ENCODE results near the gene RIMBP2. TPM values are rescaled to one million over a fixed set of nuclear protein-coding genes. Genes with fewer than 3 reads are reported as not detected.

Gene RIMBP2
- polyA plus RNA-seq, 1 donor (not counting 4 experiments of a cell fraction or from before 2014, with no cell fraction given): 0.16 TPM

DNA sequence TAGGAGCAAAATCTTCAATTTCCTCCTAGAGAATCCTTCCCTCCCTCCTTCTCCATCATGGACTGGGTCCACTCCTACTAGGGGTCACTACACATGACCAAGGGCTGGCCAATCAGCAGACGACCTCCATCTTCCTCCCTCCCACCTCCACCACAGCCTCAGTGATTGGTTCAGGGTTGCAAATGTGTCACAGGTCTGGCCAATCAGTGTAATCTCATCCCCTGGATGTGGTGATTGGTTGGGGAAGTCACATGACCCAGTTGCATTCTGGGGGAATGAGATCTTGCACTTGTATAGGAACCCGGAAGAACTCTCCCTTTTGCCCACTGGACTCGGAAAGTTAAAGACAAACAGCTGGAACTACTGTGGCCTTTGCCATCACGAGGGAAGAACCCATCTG is 209.3 kb downstream of the RIMBP2 start:
- H3K36me3 ChIP-seq (ENCODE audit: control insufficient read depth in 2 of 2, extremely low read depth in 1 of 2, insufficient read depth in 2 of 2, low read length in 2 of 2): no peaks in the 10 kb centered on the region
- no peaks in the 10 kb centered on the region for H3K79me2 ChIP-seq (ENCODE audit: control insufficient read depth, insufficient read depth, low read length)
- H4K20me1 ChIP-seq (ENCODE audit: control insufficient read depth, extremely low read depth, insufficient read depth, low read length): no peaks in the 10 kb centered on the region
- H3K27ac ChIP-seq (ENCODE audit: control insufficient read depth, insufficient read depth, low read length): no peak overlapping the region
- no peak overlapping the region for H2AFZ ChIP-seq (ENCODE audit: control insufficient read depth, low read length)
- no peaks in the 10 kb centered on the region for H3K9me1 ChIP-seq (ENCODE audit: control insufficient read depth, extremely low read depth, insufficient read depth, low read length)
- no peaks in the 10 kb centered on the region for H3K27me3 ChIP-seq (ENCODE audit: control insufficient read depth, extremely low read depth, insufficient read depth, low read length)
- peaks cover 6% of the 10 kb centered on the region for H3K9me3 ChIP-seq (ENCODE audit: control insufficient read depth, low read depth, low read length)
- H3K4me1 ChIP-seq (ENCODE audit: control insufficient read depth, extremely low read depth, insufficient read depth, low read length): no peaks in the 10 kb centered on the region
- TF ChIP-seq, protein P1, sequence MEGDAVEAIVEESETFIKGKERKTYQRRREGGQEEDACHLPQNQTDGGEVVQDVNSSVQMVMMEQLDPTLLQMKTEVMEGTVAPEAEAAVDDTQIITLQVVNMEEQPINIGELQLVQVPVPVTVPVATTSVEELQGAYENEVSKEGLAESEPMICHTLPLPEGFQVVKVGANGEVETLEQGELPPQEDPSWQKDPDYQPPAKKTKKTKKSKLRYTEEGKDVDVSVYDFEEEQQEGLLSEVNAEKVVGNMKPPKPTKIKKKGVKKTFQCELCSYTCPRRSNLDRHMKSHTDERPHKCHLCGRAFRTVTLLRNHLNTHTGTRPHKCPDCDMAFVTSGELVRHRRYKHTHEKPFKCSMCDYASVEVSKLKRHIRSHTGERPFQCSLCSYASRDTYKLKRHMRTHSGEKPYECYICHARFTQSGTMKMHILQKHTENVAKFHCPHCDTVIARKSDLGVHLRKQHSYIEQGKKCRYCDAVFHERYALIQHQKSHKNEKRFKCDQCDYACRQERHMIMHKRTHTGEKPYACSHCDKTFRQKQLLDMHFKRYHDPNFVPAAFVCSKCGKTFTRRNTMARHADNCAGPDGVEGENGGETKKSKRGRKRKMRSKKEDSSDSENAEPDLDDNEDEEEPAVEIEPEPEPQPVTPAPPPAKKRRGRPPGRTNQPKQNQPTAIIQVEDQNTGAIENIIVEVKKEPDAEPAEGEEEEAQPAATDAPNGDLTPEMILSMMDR (optimal IDR thresholded peaks at IDR 0.05 in 1 of 3, IDR thresholded peaks at IDR 0.05 in 1 of 3, conservative IDR thresholded peaks at IDR 0.05 in 1 of 3; ENCODE audit: extremely low read depth in 1 of 3, insufficient read depth in 2 of 3, low read length in 3 of 3): no peak
- TF ChIP-seq EZH2 (IDR thresholded peaks at IDR 0.05; ENCODE audit: low read length): no peak
- FAIRE-seq (no peak), DNase-seq (ENCODE audit: low read depth, low spot score) (no peak)
- H3K4me3 ChIP-seq (ENCODE audit: control insufficient read depth in 2 of 3, extremely low read depth in 1 of 3, insufficient read depth in 2 of 3, low read depth in 1 of 3, low read length in 3 of 3): no peak overlapping the region
- no peak overlapping the region for H3K9ac ChIP-seq (ENCODE audit: control insufficient read depth, extremely low read depth, insufficient read depth, low read length)
- H3K4me2 ChIP-seq (ENCODE audit: control insufficient read depth, extremely low read depth, insufficient read depth, low read depth, low read length): no peak overlapping the region
- dilution Hi-C loops (cut with MboI; ENCODE audit: extremely low pct_ligation_motif_present, low sequenced_read_pairs): no loop called here

DNA sequence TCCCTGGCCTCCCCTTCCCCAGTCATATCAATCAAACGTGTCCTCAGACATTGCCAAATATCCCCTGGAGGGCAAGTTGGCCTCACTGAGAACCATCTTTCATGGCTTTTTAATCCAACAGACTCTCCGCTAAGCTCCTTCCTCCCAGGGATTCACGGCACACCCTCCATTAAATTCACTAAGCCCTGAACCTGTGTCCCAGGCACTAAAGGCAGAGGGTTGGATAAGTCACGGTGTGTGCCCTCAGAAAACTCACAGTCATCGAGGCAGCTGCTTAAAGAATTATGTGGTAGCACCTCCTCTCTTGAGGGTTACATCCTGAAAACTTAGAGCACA is 211.3 kb downstream of the RIMBP2 start:
- Histone ChIP-seq H3K9me1 (ENCODE audit: control insufficient read depth, extremely low read depth, insufficient read depth, low read length) (no peaks in the 10 kb centered on the region), H4K20me1 (ENCODE audit: control insufficient read depth, extremely low read depth, insufficient read depth, low read length) (no peaks in the 10 kb centered on the region), H3K36me3 (ENCODE audit: control insufficient read depth in 2 of 2, extremely low read depth in 1 of 2, insufficient read depth in 2 of 2, low read length in 2 of 2) (no peaks in the 10 kb centered on the region), H3K4me2 (ENCODE audit: control insufficient read depth, extremely low read depth, insufficient read depth, low read depth, low read length) (no peak overlapping the region), H3K4me3 (ENCODE audit: control insufficient read depth in 2 of 3, extremely low read depth in 1 of 3, insufficient read depth in 2 of 3, low read depth in 1 of 3, low read length in 3 of 3) (no peak overlapping the region), H3K27me3 (ENCODE audit: control insufficient read depth, extremely low read depth, insufficient read depth, low read length) (no peaks in the 10 kb centered on the region), H3K79me2 (ENCODE audit: control insufficient read depth, insufficient read depth, low read length) (no peaks in the 10 kb centered on the region), H3K9me3 (ENCODE audit: control insufficient read depth, low read depth, low read length) (peaks cover 8% of the 10 kb centered on the region), H3K9ac (ENCODE audit: control insufficient read depth, extremely low read depth, insufficient read depth, low read length) (no peak overlapping the region), H2AFZ (ENCODE audit: control insufficient read depth, low read length) (no peak overlapping the region), H3K4me1 (ENCODE audit: control insufficient read depth, extremely low read depth, insufficient read depth, low read length) (no peaks in the 10 kb centered on the region), H3K27ac (ENCODE audit: control insufficient read depth, insufficient read depth, low read length) (no peak overlapping the region)
- TF ChIP-seq EZH2 (IDR thresholded peaks at IDR 0.05; ENCODE audit: low read length): no peak
- TF ChIP-seq, protein P1 (optimal IDR thresholded peaks at IDR 0.05 in 1 of 3, IDR thresholded peaks at IDR 0.05 in 1 of 3, conservative IDR thresholded peaks at IDR 0.05 in 1 of 3; ENCODE audit: extremely low read depth in 1 of 3, insufficient read depth in 2 of 3, low read length in 3 of 3): no peak
- DNase-seq (ENCODE audit: low read depth, low spot score) (no peak), FAIRE-seq (no peak)
- dilution Hi-C loops (cut with MboI; ENCODE audit: extremely low pct_ligation_motif_present, low sequenced_read_pairs): no loop called here
